ENCODE results near the gene FAM120C.

DNA sequence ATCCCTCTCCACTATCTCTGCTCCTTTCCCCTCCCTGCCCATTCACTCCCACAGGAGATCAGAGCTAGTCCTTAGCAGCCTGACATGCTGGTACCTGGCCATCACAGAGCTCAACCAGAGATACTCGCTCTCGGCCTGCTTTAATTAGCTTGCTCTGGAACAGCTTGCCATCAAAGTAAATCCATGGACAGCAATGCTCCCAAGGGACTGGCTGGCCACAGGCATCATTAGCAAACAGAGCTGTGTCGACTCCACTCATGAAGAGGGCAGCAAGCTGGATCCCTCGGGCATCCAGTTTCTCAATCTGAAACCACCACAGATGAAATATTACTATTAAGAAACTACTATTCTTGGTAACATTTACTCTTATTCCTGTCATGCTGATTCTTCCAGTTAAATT lies 95.4 kb downstream of the FAM120C start:
- TF ChIP-seq, protein P1, sequence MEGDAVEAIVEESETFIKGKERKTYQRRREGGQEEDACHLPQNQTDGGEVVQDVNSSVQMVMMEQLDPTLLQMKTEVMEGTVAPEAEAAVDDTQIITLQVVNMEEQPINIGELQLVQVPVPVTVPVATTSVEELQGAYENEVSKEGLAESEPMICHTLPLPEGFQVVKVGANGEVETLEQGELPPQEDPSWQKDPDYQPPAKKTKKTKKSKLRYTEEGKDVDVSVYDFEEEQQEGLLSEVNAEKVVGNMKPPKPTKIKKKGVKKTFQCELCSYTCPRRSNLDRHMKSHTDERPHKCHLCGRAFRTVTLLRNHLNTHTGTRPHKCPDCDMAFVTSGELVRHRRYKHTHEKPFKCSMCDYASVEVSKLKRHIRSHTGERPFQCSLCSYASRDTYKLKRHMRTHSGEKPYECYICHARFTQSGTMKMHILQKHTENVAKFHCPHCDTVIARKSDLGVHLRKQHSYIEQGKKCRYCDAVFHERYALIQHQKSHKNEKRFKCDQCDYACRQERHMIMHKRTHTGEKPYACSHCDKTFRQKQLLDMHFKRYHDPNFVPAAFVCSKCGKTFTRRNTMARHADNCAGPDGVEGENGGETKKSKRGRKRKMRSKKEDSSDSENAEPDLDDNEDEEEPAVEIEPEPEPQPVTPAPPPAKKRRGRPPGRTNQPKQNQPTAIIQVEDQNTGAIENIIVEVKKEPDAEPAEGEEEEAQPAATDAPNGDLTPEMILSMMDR (IDR thresholded peaks at IDR 0.05; ENCODE audit: insufficient read depth, low read depth, low read length), result no peak
- no peak for TF ChIP-seq EZH2 (IDR thresholded peaks at IDR 0.05; ENCODE audit: insufficient read depth, low read length)

Data from astrocyte (in vitro differentiated cells and primary cell).